IMR-90 (cell line): Measurements from ENCODE around the gene AGAP1. TPM values are rescaled to one million over a fixed set of nuclear protein-coding genes. Genes with fewer than 3 reads are reported as not detected.

Experiments used
- ATAC-seq: fragments of 200-7000 bp; cut with Tn5 transposase; 2 replicates; pipeline ENCODE4 v1.9.1; 2020; ENCODE audit warnings: low read depth, mild to moderate bottlenecking, moderate library complexity
- BruUV-seq: library from RNA; stranded (reverse); fragments of 400-500 nt; replicated peaks from 2 replicates; lab custom pipeline; 2021; lab: Mats Ljungman, UMichigan
- CTCF ChIA-PET: fragments of 300-600 bp; formaldehyde crosslinking; extraction: SDS; loops from one replicate; lab custom pipeline; 2021; ENCODE audit warnings: antibody characterized with exemption; lab: Yijun Ruan, JAX
- POLR2A ChIA-PET: fragments of 300-600 bp; sonication (Branson Sonifier 250); formaldehyde crosslinking; loops from one replicate; lab custom pipeline; 2022; ENCODE audit warnings: antibody characterized with exemption; ENCODE audit not compliant: unreplicated experiment; lab: Charles Lee
- DNase-seq: peaks from one replicate; pipeline ENCODE4 v3.0.0; 2013
- H2AFZ ChIP-seq: replicated peaks from 2 replicates; pipeline ENCODE3; 2013; ENCODE audit warnings: low read length, mild to moderate bottlenecking; ENCODE audit not compliant: poor library complexity
- H2AK5ac ChIP-seq: 2 replicates; pipeline ENCODE4 v1.6.1; 2013; ENCODE audit warnings: low read depth, low read length, inconsistent platforms
- H2AK9ac ChIP-seq: replicated peaks from 2 replicates; pipeline ENCODE3; 2013; ENCODE audit warnings: mild to moderate bottlenecking, low read depth, low read length, moderate library complexity; ENCODE audit not compliant: poor library complexity
- H2BK120ac ChIP-seq: 2 replicates; pipeline ENCODE4 v1.6.1; 2013; ENCODE audit warnings: low read depth, low read length, inconsistent platforms
- H2BK15ac ChIP-seq: 3 replicates; pipeline ENCODE4 v1.6.1; 2013; ENCODE audit warnings: low read depth, low read length, inconsistent platforms
- H2BK20ac ChIP-seq: 2 replicates; pipeline ENCODE4 v1.6.1; 2013; ENCODE audit warnings: low read depth, mild to moderate bottlenecking, inconsistent platforms, low read length, moderate library complexity
- H2BK5ac ChIP-seq: 2 replicates; pipeline ENCODE4 v1.6.1; 2013; ENCODE audit warnings: mild to moderate bottlenecking, low read depth, low read length, inconsistent platforms; ENCODE audit not compliant: poor library complexity, severe bottlenecking
- H3K14ac ChIP-seq: replicated peaks from 2 replicates; pipeline ENCODE4 v1.6.1; 2013; ENCODE audit warnings: low read depth, low read length, inconsistent platforms
- H3K18ac ChIP-seq: 2 replicates; pipeline ENCODE4 v1.6.1; 2013; ENCODE audit warnings: low read depth, low read length, control low read depth
- H3K23ac ChIP-seq: 2 replicates; pipeline ENCODE4 v1.6.1; 2013; ENCODE audit warnings: low read depth, low read length, inconsistent platforms
- H3K27ac ChIP-seq: 2 replicates; pipeline ENCODE4 v1.5.1; 2013; ENCODE audit warnings: mild to moderate bottlenecking, control low read depth, low read length; ENCODE audit not compliant: insufficient read depth
- H3K27me3 ChIP-seq: 2 replicates; pipeline ENCODE4 v1.6.1; 2013; ENCODE audit warnings: low read length; ENCODE audit not compliant: control insufficient read depth, insufficient read depth
- H3K36me3 ChIP-seq: 2 replicates; pipeline ENCODE4 v1.6.1; 2013; ENCODE audit warnings: low read length, mixed read lengths; ENCODE audit not compliant: control insufficient read depth, insufficient read depth
- H3K4ac ChIP-seq: 2 replicates; pipeline ENCODE4 v1.6.1; 2013; ENCODE audit warnings: low read depth, low read length, inconsistent platforms
- H3K4me1 ChIP-seq: 2 replicates; pipeline ENCODE4 v1.6.1; 2013; ENCODE audit warnings: low read length, mixed read lengths; ENCODE audit not compliant: control insufficient read depth, insufficient read depth
- H3K4me2 ChIP-seq: 2 replicates; pipeline ENCODE4 v1.6.1; 2013; ENCODE audit warnings: low read depth, mild to moderate bottlenecking, control low read depth, low read length, moderate library complexity
- H3K4me3 ChIP-seq: 2 replicates; pipeline ENCODE4 v1.5.1; 2013; ENCODE audit warnings: low read depth, mild to moderate bottlenecking, control low read depth, low read length, moderate library complexity; ENCODE audit not compliant: insufficient read depth
- H3K56ac ChIP-seq: 2 replicates; pipeline ENCODE4 v1.6.1; 2013; ENCODE audit warnings: low read length, inconsistent platforms; ENCODE audit not compliant: insufficient read depth; ENCODE audit errors: extremely low read depth
- H3K79me1 ChIP-seq, 2 experiments: 2 replicates each; pipeline ENCODE4 v1.6.1; 2013; ENCODE audit warnings: low read length in 2 of 2, inconsistent platforms in 1 of 2, low read depth in 1 of 2
- H3K9ac ChIP-seq: 2 replicates; pipeline ENCODE4 v1.6.1; 2013; ENCODE audit warnings: low read depth, low read length, control low read depth
- H3K9me1 ChIP-seq: 2 replicates; pipeline ENCODE4 v1.6.1; 2013; ENCODE audit warnings: low read length, inconsistent platforms; ENCODE audit not compliant: insufficient read depth
- H3K9me3 ChIP-seq: 2 replicates; pipeline ENCODE4 v1.6.1; 2013; ENCODE audit warnings: low read length; ENCODE audit not compliant: control insufficient read depth, insufficient read depth
- H4K20me1 ChIP-seq: 2 replicates; pipeline ENCODE4 v1.6.1; 2013; ENCODE audit warnings: low read length, inconsistent platforms; ENCODE audit not compliant: insufficient read depth
- H4K5ac ChIP-seq: 2 replicates; pipeline ENCODE4 v1.6.1; 2013; ENCODE audit warnings: mild to moderate bottlenecking, low read depth, low read length, control low read depth
- H4K8ac ChIP-seq, 2 experiments: 2 replicates each; pipeline ENCODE4 v1.6.1; 2013; ENCODE audit warnings: low read depth in 2 of 2, low read length in 2 of 2, control low read depth in 1 of 2, inconsistent platforms in 1 of 2
- H4K91ac ChIP-seq: 2 replicates; pipeline ENCODE4 v1.6.1; 2013; ENCODE audit warnings: low read depth, low read length, inconsistent platforms; ENCODE audit not compliant: insufficient read depth
- BHLHE40 ChIP-seq: fragments of 150-350 bp; IDR thresholded peaks from 2 replicates; pipeline ENCODE4 v1.6.1; 2016; ENCODE audit warnings: mild to moderate bottlenecking, low read depth, low read length
- CEBPB ChIP-seq: IDR thresholded peaks from 2 replicates; pipeline ENCODE4 v1.6.1; 2012; ENCODE audit warnings: low read depth, low read length, improper control_type of control experiment
- CHD1 ChIP-seq: IDR thresholded peaks from 2 replicates; pipeline ENCODE4 v1.6.1; 2012; ENCODE audit warnings: low read depth, low read length, improper control_type of control experiment
- CTCF ChIP-seq: conservative IDR thresholded peaks from 2 replicates; pipeline ENCODE4 v1.5.1; 2012; ENCODE audit warnings: mild to moderate bottlenecking, low read depth, low read length, improper control_type of control experiment
- ELK1 ChIP-seq: fragments of 150-350 bp; IDR thresholded peaks from 2 replicates; pipeline ENCODE4 v1.6.1; 2016; ENCODE audit warnings: low read depth, mild to moderate bottlenecking, low read length, moderate library complexity, borderline replicate concordance
- FOS ChIP-seq: fragments of 150-350 bp; IDR thresholded peaks from 2 replicates; pipeline ENCODE4 v1.6.1; 2016; ENCODE audit warnings: low read depth, low read length
- MAFK ChIP-seq: IDR thresholded peaks from 2 replicates; pipeline ENCODE4 v1.6.1; 2012; ENCODE audit warnings: low read depth, low read length, improper control_type of control experiment
- MAZ ChIP-seq: IDR thresholded peaks from 2 replicates; pipeline ENCODE4 v1.6.1; 2012; ENCODE audit warnings: low read depth, mild to moderate bottlenecking, low read length, improper control_type of control experiment, moderate library complexity, borderline replicate concordance
- MXI1 ChIP-seq: IDR thresholded peaks from 2 replicates; pipeline ENCODE4 v1.6.1; 2012; ENCODE audit warnings: low read depth, mild to moderate bottlenecking, low read length, moderate library complexity, borderline replicate concordance
- NFE2L2 ChIP-seq: fragments of 150-350 bp; IDR thresholded peaks from 2 replicates; pipeline ENCODE4 v1.6.1; 2016; ENCODE audit warnings: low read depth, mild to moderate bottlenecking, low read length
- POLR2A ChIP-seq: IDR thresholded peaks from 2 replicates; pipeline ENCODE4 v1.6.1; 2012; ENCODE audit warnings: mild to moderate bottlenecking, low read depth, low read length
- RAD21 ChIP-seq: IDR thresholded peaks from 2 replicates; pipeline ENCODE4 v1.6.1; 2012; ENCODE audit warnings: low read length, improper control_type of control experiment
- RCOR1 ChIP-seq: IDR thresholded peaks from 2 replicates; pipeline ENCODE4 v1.6.1; 2012; ENCODE audit warnings: mild to moderate bottlenecking, low read length, improper control_type of control experiment; ENCODE audit not compliant: insufficient replicate concordance
- RFX5 ChIP-seq: IDR thresholded peaks from 2 replicates; pipeline ENCODE4 v1.8.0; 2012; ENCODE audit warnings: low read depth, mild to moderate bottlenecking, low read length, moderate library complexity
- SMC3 ChIP-seq: fragments of 150-350 bp; IDR thresholded peaks from 2 replicates; pipeline ENCODE4 v1.6.1; 2016; ENCODE audit warnings: low read depth, mild to moderate bottlenecking, antibody characterized with exemption, low read length, moderate library complexity
- USF2 ChIP-seq: fragments of 150-350 bp; IDR thresholded peaks from 2 replicates; pipeline ENCODE4 v1.6.1; 2017; ENCODE audit warnings: mild to moderate bottlenecking, antibody characterized with exemption, low read length, low read depth
- WGBS, 2 experiments: methylation state at CpG; one replicate each; pipeline versions ENCODE4 v1.1.5 to v1.1.7; 2013; ENCODE audit warnings: missing lambda C conversion rate in 2 of 2; ENCODE audit not compliant: insufficient read length in 1 of 2; ENCODE audit errors: extremely low coverage in 2 of 2; 5-methylcytosine and 5-hydroxymethylcytosine counted together
- dilution Hi-C: fragments of 300-500 bp; cut with HindIII; formaldehyde crosslinking; loops from one replicate; pipeline ENCODE4 v1.14.3; 2018; ENCODE audit warnings: low sequenced_read_pairs; ENCODE audit not compliant: unreplicated experiment
- in situ Hi-C: fragments of 300-500 bp; cut with MboI; formaldehyde crosslinking; loops from 3 replicates; pipeline ENCODE4 v1.14.3; 2019; ENCODE audit warnings: low sequenced_read_pairs, inconsistent platforms, mixed read lengths
- intact Hi-C: fragments of 100-400 bp; cut with micrococcal nuclease; formaldehyde crosslinking; loops from 2 replicates; pipeline ENCODE4 v1.10.0; 2022
- polyA plus RNA-seq, 3 experiments: library from polyadenylated mRNA; depleted of rRNA; stranded (reverse); fragments of >200 nt; gene quantifications; 2 replicates each; pipeline ENCODE4 v1.2.3, GENCODE V29; 2012; ENCODE audit warnings: low replicate concordance in 1 of 3
- total RNA-seq: library from RNA; depleted of rRNA; stranded (reverse); fragments of >200 nt; gene quantifications from 2 replicates; pipeline ENCODE4 v1.2.3, GENCODE V29; 2012

AGAP1 gene
- total and polyA plus RNA-seq, 2 of the 4 experiments (the other 2 are of a cell fraction): 15.1 to 16.4 TPM

- Histone ChIP-seq H2AFZ (no peak overlapping the region), H3K4ac (no peak overlapping the region), H3K4me3 (no peak overlapping the region), H3K9ac (no peak overlapping the region), H3K79me1 (no peaks in the 10 kb centered on the region), H4K5ac (no peak overlapping the region), H3K4me1 (no peaks in the 10 kb centered on the region), H3K27ac (no peak overlapping the region), H3K56ac (no peak overlapping the region), H4K20me1 (peaks cover 8% of the 10 kb centered on the region; the same call in 1 of the 2 replicates), H3K23ac (no peak overlapping the region), H3K9me3 (no peaks in the 10 kb centered on the region), H2BK15ac (no peak overlapping the region), H2BK5ac (no peak overlapping the region), H3K27me3 (no peaks in the 10 kb centered on the region), H3K4me2 (no peak overlapping the region), H2AK5ac (no peak overlapping the region), H3K36me3 (no peaks in the 10 kb centered on the region), H4K8ac (no peak overlapping the region), H2BK20ac (no peak overlapping the region), H2BK120ac (no peak overlapping the region), H2AK9ac (no peak overlapping the region), H3K14ac (no peak overlapping the region), H3K9me1 (no peaks in the 10 kb centered on the region), H4K91ac (no peak overlapping the region), H3K18ac (no peak overlapping the region)
- intact Hi-C loops: no loop called here
- WGBS, 2 experiments: 77% methylated on average over 9 of the region's 14 CpGs; no CpG with 5 or more reads in 1 of the 2 experiments
- ChIA-PET CTCF (no interaction called here), POLR2A (interaction anchor here (0.6 kb wide), 1 partner anchor 111 kb away, joined by 3 read pairs; no protein-coding TSS in a partner anchor)
- dilution Hi-C loops: no loop called here
- no peak; the same call in 1 of the 2 replicates for ATAC-seq
- in situ Hi-C loops: no loop called here
- BruUV-seq: no TSS peak
- no peak for TF ChIP-seq MXI1
- TF ChIP-seq RAD21: no peak
- no peak for TF ChIP-seq MAFK
- TF ChIP-seq CHD1: no peak
- no peak for TF ChIP-seq USF2
- no peak for TF ChIP-seq POLR2A
- no peak for TF ChIP-seq ELK1
- no peak for TF ChIP-seq CTCF
- no peak for TF ChIP-seq FOS
- TF ChIP-seq MAZ: no peak
- no peak for TF ChIP-seq BHLHE40
- TF ChIP-seq CEBPB: no peak
- TF ChIP-seq RFX5: no peak
- TF ChIP-seq RCOR1: no peak
- no peak for TF ChIP-seq SMC3
- no peak for TF ChIP-seq NFE2L2
- no peak for DNase-seq
Measured at GRCh38 chr2:236112466-236112865, 618.6 kb downstream of the AGAP1 start.
